A549 (cell line): ENCODE results near the gene IRGQ.

Source experiments
- CBX8 ChIP-seq: fragments of 200-600 bp; sonication (generic); IDR thresholded peaks from 2 replicates; pipeline ENCODE4 v1.6.1; 2016
- CTCF ChIP-seq: fragments of >200 bp; sonication (Bioruptor Twin); formaldehyde crosslinking; IDR thresholded peaks from 3 replicates; pipeline ENCODE4 v1.5.1; 2016

- peak; percentile 52 for TF ChIP-seq CTCF
- no peak for TF ChIP-seq CBX8
Measured at GRCh38 chr19:43534816-43535761, 60.8 kb downstream of the IRGQ start.
